ENCODE results near the gene MPRIP.
"Not testable (repeated sequence)": the region's sequence is repeated elsewhere in the genome, so short reads cannot be mapped to it uniquely, and the experiment has no call there.

Gene MPRIP

DNA sequence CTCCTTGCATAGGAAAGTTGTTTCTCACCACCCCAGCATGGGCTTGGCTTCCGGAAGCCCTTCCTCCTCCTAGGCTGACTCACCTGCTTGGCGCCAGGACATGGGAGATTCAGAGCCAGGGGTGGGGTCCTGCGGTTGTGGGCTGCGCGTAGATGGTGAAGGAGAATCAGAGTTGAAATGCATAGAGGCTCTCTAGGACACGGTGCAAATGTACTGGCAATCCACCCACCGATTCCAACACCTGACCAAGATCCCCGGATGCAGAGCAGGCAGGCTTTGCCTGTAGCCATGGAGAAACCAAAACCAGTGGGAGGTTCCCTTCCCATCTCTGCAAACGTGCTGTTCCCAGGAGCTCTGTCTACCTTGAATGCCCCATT lies 27.5 kb upstream of the MPRIP start:
- not testable (repeated sequence) for DNase-seq

DNA sequence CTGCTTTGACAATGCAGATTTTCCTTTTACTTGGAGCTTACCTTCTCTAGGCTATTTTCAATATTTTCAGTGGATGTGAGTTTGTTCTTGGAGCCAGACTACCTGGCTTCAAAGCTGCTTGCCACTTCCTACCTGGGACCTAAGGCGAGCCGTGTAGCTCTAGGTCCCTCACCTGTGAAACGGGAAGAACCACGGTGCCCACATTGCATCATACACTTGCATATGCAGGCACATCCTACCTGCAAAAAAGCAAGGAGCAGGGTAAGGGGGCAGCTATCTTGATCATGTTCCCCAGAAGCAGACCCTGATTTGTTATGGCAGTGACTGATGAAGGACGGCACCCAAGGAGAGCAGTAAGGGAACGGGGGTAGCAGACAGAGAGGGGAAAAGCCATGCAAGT lies 27.0 kb upstream of the MPRIP start:
- DNase-seq: no peak

DNA sequence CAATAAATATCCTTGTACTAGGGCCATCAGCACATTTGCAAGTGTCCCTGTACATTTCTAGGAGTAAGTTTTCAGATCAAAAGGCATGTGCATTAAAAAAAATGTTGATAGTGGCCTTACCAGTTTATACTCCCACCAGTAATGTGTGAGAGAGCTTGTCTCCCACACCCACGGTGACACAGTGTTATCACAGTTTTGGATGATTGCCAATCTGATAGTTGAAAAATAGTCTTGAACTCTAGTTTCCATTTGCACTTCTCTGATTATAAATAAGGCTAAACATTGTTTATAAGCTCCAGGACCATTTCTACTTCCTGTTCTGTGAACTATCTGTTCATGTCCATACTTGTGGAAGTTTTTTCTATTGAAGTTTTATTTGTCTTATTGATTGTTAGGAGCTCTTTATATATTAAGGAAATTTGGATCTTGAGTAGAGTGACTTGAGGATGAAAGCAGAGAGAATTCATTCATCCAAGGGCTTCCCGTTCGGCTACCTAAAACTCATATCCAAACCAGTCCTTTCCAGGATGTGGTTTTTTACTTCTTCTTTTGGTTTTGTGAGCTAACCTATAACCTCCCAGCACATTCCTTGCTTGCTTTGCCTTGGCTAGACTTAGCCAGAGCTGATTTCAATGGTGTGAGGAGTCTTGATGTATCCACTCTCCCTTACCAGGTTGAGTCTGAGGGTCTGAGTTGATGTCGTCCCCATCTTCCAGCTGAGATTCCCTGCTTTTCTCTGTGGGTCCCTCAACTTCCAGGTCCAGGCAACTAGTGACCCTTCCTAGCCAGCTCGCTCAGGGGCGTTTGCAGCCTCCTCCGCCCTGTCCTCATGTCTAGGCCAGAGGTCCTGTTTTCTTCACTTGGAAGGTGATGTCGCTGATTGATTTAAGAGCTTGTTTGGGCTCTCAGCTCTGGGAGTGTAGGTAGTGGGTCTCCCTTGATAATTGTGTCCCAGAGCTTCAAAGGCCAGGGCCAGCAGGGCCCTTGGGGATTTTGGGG lies 25.8 kb upstream of the MPRIP start:
- not testable (repeated sequence) for DNase-seq

DNA sequence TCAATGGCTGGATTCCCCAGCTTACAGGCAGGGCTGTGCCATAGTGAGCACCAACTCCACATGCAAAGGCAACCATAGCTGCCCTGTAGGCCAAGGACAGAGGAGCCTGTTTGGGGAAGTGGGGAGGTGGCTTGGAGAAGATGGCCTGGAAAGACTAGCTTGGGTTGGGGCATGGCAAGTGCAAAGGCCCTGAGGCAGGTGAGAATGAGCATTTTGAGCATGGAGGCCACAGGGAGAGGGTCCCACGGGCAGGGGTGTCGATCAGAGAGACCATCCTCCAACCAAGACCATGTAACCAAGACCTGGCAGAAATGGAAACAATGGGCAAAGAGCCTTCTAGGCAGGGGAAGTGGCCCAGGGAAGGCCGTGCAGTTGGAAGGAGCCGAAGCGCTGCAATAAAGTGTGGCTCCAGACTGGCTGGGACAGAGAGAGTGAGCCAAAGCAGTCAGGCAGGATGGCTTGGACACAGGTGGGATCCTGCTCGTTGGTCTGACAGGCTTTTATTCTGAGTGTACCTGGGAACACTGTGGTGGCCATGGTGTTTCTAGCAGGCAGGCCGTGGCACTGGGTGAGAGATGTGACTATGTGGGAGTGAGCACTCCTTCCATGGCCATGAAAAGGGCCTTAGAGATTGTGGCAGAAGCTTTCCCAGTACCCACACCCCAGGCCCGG lies 24.8 kb upstream of the MPRIP start:
- no peak for DNase-seq

- DNase-seq: peak; percentile 56
Observed at GRCh38 chr17:17018021-17018441, 24.2 kb upstream of the MPRIP start.

DNA sequence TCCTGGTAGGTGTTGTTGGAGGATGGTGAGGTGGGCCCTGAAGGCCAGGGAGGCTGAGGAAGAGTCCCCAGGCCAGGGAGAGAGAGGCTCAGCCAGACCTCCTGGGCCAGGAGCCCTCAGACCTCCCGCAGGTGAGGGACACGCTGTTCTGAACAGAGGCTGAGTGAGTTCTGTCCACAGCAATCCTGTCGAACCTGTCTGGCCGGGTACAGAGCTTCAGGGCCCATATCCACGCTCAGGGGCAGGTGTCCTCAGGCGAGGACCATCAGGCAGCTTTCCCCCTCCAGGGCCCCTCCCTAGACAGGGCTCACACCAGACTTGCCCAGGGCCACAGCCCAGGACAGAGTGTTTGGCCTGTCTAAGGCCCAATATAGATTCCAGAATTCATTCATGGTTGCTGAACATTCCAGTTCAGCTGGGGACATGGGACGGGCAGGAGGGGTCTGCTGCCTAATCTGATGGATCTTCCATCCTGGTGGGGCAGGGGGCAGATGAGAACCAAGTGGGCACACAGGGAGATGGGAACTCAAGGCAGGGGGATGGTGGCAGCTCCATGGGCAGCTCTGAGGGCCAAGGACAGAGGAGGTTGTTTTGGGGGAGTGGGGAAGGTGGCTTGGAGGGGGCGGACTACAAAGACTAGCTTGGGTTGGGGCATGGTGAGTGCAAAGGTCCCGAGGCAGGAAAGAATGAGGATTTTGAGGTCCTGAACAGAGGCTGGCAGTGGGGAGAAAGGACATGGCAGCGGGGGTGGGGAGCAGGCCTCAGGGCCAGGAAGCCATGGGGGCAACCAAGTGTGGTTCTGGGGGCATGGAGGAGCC lies 23.4 kb upstream of the MPRIP start:
- DNase-seq: peak; percentile 95

GRCh38 chr17:17019430-17019762 lies 22.9 kb upstream of the MPRIP start:
- no peak for DNase-seq

DNA sequence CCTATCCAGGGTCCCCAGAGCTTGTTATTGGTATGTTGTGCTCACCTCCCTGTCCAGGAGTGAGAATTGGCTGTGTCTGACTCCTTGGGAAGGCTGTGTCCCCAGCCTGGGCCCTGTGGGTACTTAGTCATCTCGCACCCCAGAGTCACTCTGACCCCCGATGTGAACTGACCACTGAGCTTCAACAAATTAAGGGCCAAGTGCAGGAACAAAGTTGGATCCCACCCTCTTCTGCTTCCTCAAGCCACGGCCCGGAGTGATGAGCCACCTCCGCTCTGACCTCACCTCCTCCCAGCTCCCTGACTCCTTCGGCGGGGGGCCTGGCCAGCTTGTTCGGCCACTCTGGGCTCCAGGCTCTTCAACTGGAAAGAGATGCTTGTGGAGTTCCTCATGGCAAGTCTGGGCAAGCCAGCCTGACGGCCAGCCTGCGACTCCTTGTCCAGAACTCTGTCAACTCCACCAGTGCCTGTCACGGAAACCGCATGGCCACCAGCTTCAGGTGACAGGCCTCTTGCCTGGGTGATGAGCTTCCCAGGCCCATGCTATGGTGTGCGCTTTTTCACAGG lies 22.3 kb upstream of the MPRIP start:
- DNase-seq: peak; percentile 32

DNA sequence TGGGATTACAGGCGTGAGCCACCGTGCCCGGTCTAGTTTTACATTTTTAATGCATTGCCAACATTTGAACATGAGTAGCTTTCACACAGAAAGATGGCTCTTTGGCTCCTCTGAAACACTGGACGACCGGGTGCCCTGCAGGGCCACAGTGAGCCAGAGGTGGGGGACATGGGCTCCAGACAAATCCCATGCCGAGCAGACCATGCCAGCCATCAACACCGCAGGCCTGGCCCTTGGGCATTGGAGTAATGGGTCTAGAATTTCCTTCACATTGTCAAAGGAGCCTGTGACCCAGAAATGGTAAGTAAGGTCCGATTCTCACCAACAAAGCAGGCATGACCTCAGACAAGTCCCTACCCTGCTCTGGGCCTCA lies 21.4 kb upstream of the MPRIP start:
- no peak for DNase-seq

DNA sequence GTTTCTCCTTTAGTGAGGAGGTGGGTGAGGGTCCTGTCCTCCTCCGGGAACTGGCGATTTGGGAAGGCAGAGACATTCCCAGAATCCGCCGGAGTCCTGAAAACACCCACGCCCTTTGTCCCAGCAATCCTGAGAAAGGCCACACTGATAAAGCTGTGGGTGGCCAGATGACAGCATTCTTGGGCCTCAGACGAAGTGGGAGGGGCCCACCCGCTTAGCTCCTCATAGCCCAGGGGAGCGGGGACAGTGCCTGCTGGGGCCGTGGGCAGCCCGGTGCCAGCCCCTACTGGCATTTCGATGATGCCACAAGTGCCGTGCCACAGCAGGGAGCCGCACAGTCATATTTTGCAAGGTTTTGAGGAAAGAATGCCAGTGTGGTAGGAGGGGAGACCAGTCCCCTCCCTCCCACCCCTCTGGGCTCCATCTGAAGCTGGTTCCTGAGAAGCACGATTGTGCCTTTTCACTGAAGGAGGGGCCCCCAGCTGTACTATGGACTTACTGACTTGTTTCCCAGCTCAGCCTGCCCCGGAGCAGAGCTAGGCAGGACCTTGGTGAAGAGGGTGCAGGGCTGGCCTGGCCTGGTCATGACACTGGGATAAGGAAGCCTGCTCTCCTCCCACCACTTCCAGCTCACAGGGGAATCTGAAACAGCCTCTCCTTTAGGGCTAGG lies 20.9 kb upstream of the MPRIP start:
- DNase-seq: no peak

- DNase-seq: no peak
Observed at GRCh38 chr17:17022011-17022410, 20.2 kb upstream of the MPRIP start.

- no peak for DNase-seq
Observed at GRCh38 chr17:17022456-17022855, 19.8 kb upstream of the MPRIP start.

DNA sequence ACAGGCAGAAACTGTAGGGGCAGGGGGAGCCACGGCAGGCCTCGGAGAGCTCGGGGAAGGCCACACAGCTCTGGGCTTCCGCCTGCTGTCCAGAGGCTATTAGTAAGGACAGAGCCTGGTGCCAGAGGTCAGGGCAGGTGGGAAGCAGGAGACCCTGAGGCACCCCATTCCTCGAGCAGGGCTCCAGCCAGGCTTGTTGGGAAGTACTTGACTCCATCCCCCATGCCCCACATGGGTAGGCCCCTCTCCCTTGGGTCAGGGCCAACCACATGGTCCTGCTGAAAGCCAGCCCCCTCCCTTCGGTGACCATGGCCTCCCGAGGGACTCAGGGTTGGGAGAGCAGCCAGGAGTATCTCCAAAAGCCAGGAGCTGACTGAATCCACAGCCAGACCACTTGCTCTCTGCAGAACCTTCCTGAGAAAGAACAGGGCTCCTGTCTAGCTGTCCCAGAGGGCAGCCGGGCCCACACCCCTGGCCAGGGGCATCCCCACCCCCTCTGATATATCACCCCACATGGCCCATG lies 17.4 kb upstream of the MPRIP start:
- no peak for DNase-seq

GRCh38 chr17:17025621-17026020 lies 16.6 kb upstream of the MPRIP start:
- no peak for DNase-seq

- no peak for DNase-seq
Observed at GRCh38 chr17:17026163-17026562, 16.1 kb upstream of the MPRIP start.

DNA sequence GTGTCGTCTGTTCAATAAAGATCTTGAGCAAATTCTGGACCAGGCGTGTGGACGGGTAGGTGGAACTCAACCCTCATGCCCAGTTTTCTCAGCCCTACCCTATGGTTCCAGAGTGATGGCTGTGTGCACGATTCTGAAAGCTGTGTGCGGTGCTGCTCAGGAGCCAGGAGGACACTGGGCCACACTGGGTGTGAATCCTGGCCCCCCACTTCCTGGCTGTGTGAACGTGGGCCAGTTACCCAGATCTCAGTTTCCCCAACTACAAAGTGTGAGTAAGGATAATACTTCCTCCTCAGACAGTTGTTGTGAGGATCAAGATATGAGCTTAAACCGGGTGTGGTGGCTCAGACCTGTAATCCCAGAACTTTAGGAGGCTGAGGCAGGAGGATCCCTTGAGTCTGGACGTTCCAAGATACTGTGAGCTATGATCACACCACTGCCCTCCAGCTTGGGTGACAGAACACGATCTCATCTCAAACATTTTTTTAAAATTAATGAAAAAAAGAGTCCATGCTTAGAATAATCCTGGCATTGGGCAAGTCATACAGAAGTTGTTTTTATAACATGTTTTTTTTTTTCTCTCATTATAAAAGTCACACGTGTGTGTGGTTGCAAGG lies 14.7 kb upstream of the MPRIP start:
- no peak for DNase-seq

DNA sequence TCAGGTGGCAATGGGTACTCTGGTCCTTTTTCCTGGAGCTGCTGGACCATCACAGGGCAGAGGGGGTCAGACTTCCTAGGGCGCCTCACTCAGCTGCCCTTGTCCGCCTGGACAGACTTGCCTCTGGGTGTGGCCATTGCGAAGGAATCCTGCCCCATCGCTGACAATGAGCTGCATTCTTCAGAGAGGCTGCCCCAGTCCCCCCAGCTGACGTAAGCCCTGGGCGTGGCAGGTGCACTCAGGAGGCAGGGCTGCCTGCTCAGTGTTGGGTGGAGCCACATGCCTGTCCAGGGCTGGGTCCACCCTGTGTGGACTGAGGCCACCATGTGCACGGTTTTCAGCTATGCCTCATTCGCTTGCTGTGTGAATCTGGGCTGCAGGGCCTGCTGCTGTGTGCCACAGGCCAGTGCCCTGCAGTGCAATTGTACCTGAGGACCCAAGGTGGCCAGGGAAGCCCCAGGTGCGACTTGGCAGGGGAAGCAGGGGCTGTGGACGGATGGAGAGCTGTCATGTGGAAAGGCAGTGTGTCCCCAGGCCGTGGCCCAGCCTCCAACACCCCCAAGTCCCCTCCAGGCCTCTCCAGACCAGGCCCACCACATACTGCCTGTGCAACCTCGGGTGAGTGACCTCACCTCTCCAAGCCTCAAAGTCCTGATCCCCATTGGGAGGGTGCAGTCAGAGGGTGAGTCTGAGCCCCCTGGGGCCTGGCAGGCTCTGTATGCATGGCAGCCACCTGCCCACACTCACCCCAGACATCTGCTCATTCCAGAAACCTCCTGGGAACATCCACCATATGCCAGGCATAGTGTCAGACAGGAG lies 14.0 kb upstream of the MPRIP start:
- DNase-seq: no peak

GRCh38 chr17:17028878-17029535 lies 13.2 kb upstream of the MPRIP start:
- DNase-seq: no peak

DNA sequence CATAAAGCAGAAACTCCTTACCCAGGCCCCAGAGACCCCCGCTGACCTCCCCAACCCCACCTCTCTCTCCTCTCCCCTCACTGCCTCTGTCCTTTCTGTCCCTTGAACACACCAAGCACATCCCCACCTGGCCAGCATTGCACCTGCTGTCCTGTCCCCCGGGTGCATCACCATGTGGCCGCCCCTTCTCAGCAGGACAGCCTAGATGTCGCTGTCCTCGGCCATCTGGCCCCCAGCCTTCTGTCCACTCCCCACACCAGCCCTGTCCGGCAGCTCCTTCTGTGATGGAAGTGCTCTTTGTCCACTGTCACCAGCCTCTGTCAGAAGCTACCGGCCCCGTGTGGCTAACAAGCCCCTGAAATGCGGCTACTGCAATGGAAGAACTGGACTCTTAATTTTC lies 12.3 kb upstream of the MPRIP start:
- DNase-seq: no peak

GRCh38 chr17:17030515-17031211 lies 11.6 kb upstream of the MPRIP start:
- DNase-seq: no peak

All from DMS53 (cell line).